GM12892 (cell line): Measurements from ENCODE around the gene SPG7.

Experiments
- POLR2A ChIP-seq: IDR thresholded peaks from 2 replicates; pipeline ENCODE4 v1.6.1; 2011; ENCODE audit warnings: low read depth, low read length, control low read depth
- POLR2AphosphoS5 ChIP-seq: IDR thresholded peaks from 2 replicates; pipeline ENCODE4 v1.6.1; 2011; ENCODE audit warnings: low read depth, low read length, control low read depth
- TAF1 ChIP-seq: IDR thresholded peaks from 2 replicates; pipeline ENCODE4 v1.6.1; 2011; ENCODE audit warnings: low read depth, mild to moderate bottlenecking, control low read depth, low read length, borderline replicate concordance

DNA sequence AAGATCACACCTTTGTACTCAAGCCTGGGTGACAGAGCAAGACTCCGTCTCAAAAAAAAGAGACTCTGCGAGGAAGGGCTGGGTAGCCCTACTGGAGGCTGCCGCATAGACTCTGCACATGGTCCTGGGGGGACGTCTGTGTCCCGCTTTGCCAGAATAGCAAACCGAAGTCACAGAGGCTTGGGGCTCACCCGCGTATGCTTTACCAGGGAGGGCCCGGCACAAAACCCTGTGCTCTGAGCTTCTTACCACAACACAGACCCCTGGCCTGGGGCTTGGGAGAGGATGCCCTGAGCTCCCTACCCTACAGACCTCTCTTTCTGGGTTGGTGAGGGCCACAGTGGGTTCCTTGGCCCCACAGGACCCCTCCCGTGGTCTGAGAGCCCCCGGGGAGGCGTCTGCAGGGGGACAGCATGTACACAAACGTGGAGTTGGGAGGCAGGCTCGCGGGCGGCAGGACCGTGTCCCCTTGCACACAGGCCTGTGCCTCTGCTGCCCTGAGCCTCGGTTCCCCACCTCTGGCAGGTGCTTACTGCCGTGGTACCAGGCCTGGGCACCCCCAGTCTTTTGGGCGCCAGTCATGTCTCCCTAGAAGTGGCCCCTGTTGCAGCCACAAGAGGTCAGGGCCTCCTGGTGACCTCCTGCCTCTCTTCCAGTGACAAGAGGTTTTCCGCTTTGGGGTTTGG lies 81.2 kb downstream of the SPG7 start:
- TF ChIP-seq POLR2A (no peak), TAF1 (no peak), POLR2AphosphoS5 (no peak)
